ENCODE results near the gene NABP1.

NABP1 gene

DNA sequence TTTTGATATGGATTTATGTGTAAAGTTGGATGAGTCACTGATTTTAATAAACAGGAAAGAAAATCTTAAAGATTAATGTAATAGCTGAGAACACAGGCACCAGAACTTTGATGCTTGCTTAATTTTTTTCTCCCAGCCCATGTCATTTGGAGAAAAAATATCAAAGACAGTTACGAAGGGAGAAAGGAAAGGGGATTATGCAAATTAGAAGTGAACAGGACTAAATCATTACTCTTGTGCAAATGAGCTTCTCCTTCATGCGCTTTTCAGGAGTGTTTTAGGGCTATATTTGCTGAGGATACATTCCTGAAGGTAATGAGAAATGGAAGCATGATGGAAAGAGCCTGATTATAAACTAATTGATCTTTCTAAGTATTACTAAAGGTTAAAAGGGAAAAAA, 28.9 kb downstream of the NABP1 start:
- Histone ChIP-seq H3K36me3 (ENCODE audit: insufficient read depth, low read length) (no peaks in the 10 kb centered on the region), H3K4me2 (ENCODE audit: low read depth, low read length, poor library complexity, severe bottlenecking) (no peak overlapping the region), H2AFZ (ENCODE audit: low read length) (no peak overlapping the region), H3K9ac (ENCODE audit: low read depth, low read length, poor library complexity, severe bottlenecking) (no peak overlapping the region), H3K9me2 (replicated peaks; ENCODE audit: low read depth, low read length) (no peaks in the 10 kb centered on the region), H3K4me3 (ENCODE audit: low read length, poor library complexity, severe bottlenecking) (no peak overlapping the region), H3K9me3 (ENCODE audit: insufficient read depth, low read depth, low read length) (no peaks in the 10 kb centered on the region), H3K27me3 (ENCODE audit: insufficient read depth, low read length, poor library complexity, severe bottlenecking) (no peaks in the 10 kb centered on the region), H3K79me2 (ENCODE audit: insufficient read depth, low read length) (no peaks in the 10 kb centered on the region), H4K20me1 (ENCODE audit: insufficient read depth, low read length, poor library complexity, severe bottlenecking) (no peaks in the 10 kb centered on the region), H3F3A (ENCODE audit: low read depth) (no peaks in the 10 kb centered on the region), H3K4me1 (ENCODE audit: insufficient read depth, low read length, poor library complexity, severe bottlenecking) (no peaks in the 10 kb centered on the region)
- no peak for TF ChIP-seq EZH2phosphoT487 (IDR thresholded peaks at IDR 0.05; ENCODE audit: borderline replicate concordance)
- TF ChIP-seq, protein P1, sequence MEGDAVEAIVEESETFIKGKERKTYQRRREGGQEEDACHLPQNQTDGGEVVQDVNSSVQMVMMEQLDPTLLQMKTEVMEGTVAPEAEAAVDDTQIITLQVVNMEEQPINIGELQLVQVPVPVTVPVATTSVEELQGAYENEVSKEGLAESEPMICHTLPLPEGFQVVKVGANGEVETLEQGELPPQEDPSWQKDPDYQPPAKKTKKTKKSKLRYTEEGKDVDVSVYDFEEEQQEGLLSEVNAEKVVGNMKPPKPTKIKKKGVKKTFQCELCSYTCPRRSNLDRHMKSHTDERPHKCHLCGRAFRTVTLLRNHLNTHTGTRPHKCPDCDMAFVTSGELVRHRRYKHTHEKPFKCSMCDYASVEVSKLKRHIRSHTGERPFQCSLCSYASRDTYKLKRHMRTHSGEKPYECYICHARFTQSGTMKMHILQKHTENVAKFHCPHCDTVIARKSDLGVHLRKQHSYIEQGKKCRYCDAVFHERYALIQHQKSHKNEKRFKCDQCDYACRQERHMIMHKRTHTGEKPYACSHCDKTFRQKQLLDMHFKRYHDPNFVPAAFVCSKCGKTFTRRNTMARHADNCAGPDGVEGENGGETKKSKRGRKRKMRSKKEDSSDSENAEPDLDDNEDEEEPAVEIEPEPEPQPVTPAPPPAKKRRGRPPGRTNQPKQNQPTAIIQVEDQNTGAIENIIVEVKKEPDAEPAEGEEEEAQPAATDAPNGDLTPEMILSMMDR (conservative IDR thresholded peaks at IDR 0.05; ENCODE audit: low read length) = no peak

DNA sequence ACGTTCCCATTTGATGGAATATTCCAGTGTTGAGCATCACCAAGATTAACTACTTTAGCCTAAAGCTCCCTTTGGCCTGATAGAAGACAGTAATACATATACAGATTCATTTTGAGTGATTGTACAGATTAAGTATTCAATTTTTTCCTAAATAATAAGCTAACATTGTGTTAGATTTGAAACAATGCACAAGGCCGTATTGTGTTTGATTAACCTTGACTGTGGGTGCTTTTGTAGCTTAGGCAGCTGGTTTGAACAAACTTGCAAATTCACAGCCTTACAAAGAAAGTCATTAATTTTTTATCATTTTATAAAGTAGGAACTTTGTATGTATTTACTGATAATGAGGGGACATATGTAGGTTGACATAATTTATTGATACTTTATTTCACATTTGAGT, 29.6 kb downstream of the NABP1 start:
- H3K36me3 ChIP-seq (ENCODE audit: insufficient read depth, low read length) = no peaks in the 10 kb centered on the region
- no peak overlapping the region for H3K9ac ChIP-seq (ENCODE audit: low read depth, low read length, poor library complexity, severe bottlenecking)
- no peaks in the 10 kb centered on the region for H3K79me2 ChIP-seq (ENCODE audit: insufficient read depth, low read length)
- no peak overlapping the region for H3K4me2 ChIP-seq (ENCODE audit: low read depth, low read length, poor library complexity, severe bottlenecking)
- H3F3A ChIP-seq (ENCODE audit: low read depth) = no peaks in the 10 kb centered on the region
- H2AFZ ChIP-seq (ENCODE audit: low read length) = no peak overlapping the region
- H3K4me1 ChIP-seq (ENCODE audit: insufficient read depth, low read length, poor library complexity, severe bottlenecking) = no peaks in the 10 kb centered on the region
- H3K9me2 ChIP-seq (replicated peaks; ENCODE audit: low read depth, low read length) = no peaks in the 10 kb centered on the region
- TF ChIP-seq EZH2phosphoT487 (IDR thresholded peaks at IDR 0.05; ENCODE audit: borderline replicate concordance) = no peak
- TF ChIP-seq, protein P1 (conservative IDR thresholded peaks at IDR 0.05; ENCODE audit: low read length) = no peak
- no peaks in the 10 kb centered on the region for H3K27me3 ChIP-seq (ENCODE audit: insufficient read depth, low read length, poor library complexity, severe bottlenecking)
- H3K4me3 ChIP-seq (ENCODE audit: low read length, poor library complexity, severe bottlenecking) = no peak overlapping the region
- no peaks in the 10 kb centered on the region for H4K20me1 ChIP-seq (ENCODE audit: insufficient read depth, low read length, poor library complexity, severe bottlenecking)
- H3K9me3 ChIP-seq (ENCODE audit: insufficient read depth, low read depth, low read length) = no peaks in the 10 kb centered on the region

DNA sequence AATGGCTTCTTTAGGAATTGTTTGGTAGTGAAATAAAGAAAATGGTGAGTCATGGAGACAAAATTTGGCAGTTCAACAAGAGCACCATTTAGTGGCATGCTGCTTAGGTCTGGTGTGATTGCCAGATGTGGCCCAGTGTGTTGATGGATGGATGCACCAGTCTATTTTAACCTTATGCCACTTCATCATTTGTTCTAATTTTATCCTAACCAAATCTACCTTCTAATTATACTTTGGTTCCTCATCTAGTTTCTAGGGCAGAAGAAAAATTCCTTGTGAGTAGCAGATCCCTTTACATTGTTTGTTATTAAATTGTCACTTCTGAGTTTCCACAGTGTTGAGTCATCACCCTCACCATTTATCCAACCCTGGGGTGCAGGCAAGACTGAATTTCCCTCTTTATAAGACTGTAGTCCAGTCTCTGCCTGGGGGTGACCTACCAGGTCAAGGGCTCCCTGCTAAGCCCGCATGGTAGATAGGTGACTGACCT, 32.5 kb downstream of the NABP1 start:
- Histone ChIP-seq H3K79me2 (ENCODE audit: insufficient read depth, low read length) (no peaks in the 10 kb centered on the region), H3K27me3 (ENCODE audit: insufficient read depth, low read length, poor library complexity, severe bottlenecking) (no peaks in the 10 kb centered on the region), H3K9me3 (ENCODE audit: insufficient read depth, low read depth, low read length) (no peaks in the 10 kb centered on the region), H3K4me3 (ENCODE audit: low read length, poor library complexity, severe bottlenecking) (no peak overlapping the region), H3K9me2 (replicated peaks; ENCODE audit: low read depth, low read length) (no peaks in the 10 kb centered on the region), H3F3A (ENCODE audit: low read depth) (no peaks in the 10 kb centered on the region), H3K4me1 (ENCODE audit: insufficient read depth, low read length, poor library complexity, severe bottlenecking) (no peaks in the 10 kb centered on the region), H3K36me3 (ENCODE audit: insufficient read depth, low read length) (no peaks in the 10 kb centered on the region), H4K20me1 (ENCODE audit: insufficient read depth, low read length, poor library complexity, severe bottlenecking) (no peaks in the 10 kb centered on the region), H3K9ac (ENCODE audit: low read depth, low read length, poor library complexity, severe bottlenecking) (no peak overlapping the region), H2AFZ (ENCODE audit: low read length) (no peak overlapping the region), H3K4me2 (ENCODE audit: low read depth, low read length, poor library complexity, severe bottlenecking) (no peak overlapping the region)
- TF ChIP-seq EZH2phosphoT487 (IDR thresholded peaks at IDR 0.05; ENCODE audit: borderline replicate concordance) = no peak
- TF ChIP-seq, protein P1 (conservative IDR thresholded peaks at IDR 0.05; ENCODE audit: low read length) = no peak

All from Loucy (cell line).